Nephron progenitor cell (in vitro differentiated cells): ENCODE data around the gene ENTPD8.
A peak's percentile ranks its signal among the peaks of the same experiment; 100 is the strongest.

Experiments used
- DNase-seq: peaks from one replicate; pipeline ENCODE4 v3.0.0; 2021
- H3K27ac Mint-ChIP-seq: 2 replicates; pipeline ENCODE4 v1.8.0; 2021; ENCODE audit warnings: mild to moderate bottlenecking, moderate library complexity, mixed read lengths
- H3K27me3 Mint-ChIP-seq: 2 replicates; pipeline ENCODE4 v1.8.0; 2021; ENCODE audit warnings: mild to moderate bottlenecking, low read depth, mixed read lengths; ENCODE audit not compliant: poor library complexity
- H3K36me3 Mint-ChIP-seq: 2 replicates; pipeline ENCODE4 v1.8.0; 2021; ENCODE audit warnings: low read depth, mixed read lengths
- H3K4me1 Mint-ChIP-seq: 2 replicates; pipeline ENCODE4 v1.8.0; 2021; ENCODE audit warnings: mixed read lengths
- H3K4me3 Mint-ChIP-seq: 2 replicates; pipeline ENCODE4 v1.8.0; 2021; ENCODE audit warnings: mild to moderate bottlenecking, moderate library complexity, mixed read lengths
- H3K9me3 Mint-ChIP-seq: 2 replicates; pipeline ENCODE4 v1.8.0; 2021; ENCODE audit warnings: mild to moderate bottlenecking, moderate library complexity, mixed read lengths
- TF ChIP-seq, protein P1 (sequence below): fragments of 200-600 bp; sonication (generic); IDR thresholded peaks from 2 replicates; pipeline ENCODE4 v1.5.0; 2021; ENCODE audit warnings: antibody characterized with exemption

The ENTPD8 gene

DNA sequence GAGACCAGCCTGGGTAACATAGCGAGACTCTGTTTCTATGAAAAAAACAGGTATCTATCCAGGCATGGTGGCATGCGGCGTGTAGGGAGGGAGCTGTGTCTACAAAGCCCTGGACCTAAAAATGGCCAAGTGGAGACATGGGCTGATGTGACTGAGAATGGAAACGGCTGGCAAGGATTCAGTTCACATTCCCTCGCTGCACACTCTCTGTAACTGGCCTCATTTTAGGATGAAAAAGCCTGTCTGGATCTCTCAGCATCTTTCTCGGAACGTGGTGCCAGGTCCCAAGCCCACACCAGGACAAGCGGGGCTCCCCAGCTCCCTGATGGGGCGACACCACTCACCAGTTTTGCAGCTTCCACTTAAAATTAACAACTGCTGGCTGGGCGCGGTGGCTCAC lies 31.6 kb downstream of the ENTPD8 start:
- Mint-ChIP-seq H3K36me3 (peaks cover 5% of the 10 kb centered on the region), H3K27ac (peak overlapping the region; percentile 80), H3K4me3 (no peak overlapping the region), H3K27me3 (peaks cover 8% of the 10 kb centered on the region), H3K9me3 (no peaks in the 10 kb centered on the region), H3K4me1 (peaks cover 24% of the 10 kb centered on the region)
- TF ChIP-seq, protein P1, sequence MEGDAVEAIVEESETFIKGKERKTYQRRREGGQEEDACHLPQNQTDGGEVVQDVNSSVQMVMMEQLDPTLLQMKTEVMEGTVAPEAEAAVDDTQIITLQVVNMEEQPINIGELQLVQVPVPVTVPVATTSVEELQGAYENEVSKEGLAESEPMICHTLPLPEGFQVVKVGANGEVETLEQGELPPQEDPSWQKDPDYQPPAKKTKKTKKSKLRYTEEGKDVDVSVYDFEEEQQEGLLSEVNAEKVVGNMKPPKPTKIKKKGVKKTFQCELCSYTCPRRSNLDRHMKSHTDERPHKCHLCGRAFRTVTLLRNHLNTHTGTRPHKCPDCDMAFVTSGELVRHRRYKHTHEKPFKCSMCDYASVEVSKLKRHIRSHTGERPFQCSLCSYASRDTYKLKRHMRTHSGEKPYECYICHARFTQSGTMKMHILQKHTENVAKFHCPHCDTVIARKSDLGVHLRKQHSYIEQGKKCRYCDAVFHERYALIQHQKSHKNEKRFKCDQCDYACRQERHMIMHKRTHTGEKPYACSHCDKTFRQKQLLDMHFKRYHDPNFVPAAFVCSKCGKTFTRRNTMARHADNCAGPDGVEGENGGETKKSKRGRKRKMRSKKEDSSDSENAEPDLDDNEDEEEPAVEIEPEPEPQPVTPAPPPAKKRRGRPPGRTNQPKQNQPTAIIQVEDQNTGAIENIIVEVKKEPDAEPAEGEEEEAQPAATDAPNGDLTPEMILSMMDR = no peak
- DNase-seq = no peak

GRCh38 chr9:137408651-137409405 lies 32.3 kb downstream of the ENTPD8 start:
- H3K36me3 Mint-ChIP-seq = no peaks in the 10 kb centered on the region
- TF ChIP-seq, protein P1 = no peak
- no peaks in the 10 kb centered on the region for H3K9me3 Mint-ChIP-seq
- H3K4me1 Mint-ChIP-seq = peaks cover 18% of the 10 kb centered on the region
- H3K27me3 Mint-ChIP-seq = peaks cover 8% of the 10 kb centered on the region
- H3K27ac Mint-ChIP-seq = peak overlapping the region; percentile 80
- H3K4me3 Mint-ChIP-seq = no peak overlapping the region
- no peak for DNase-seq

- H3K4me3 Mint-ChIP-seq = peak overlapping the region; percentile 60
- peak overlapping the region; percentile 25 for H3K27ac Mint-ChIP-seq
- H3K9me3 Mint-ChIP-seq = peaks cover under 1% of the 10 kb centered on the region
- TF ChIP-seq, protein P1 = no peak
- H3K27me3 Mint-ChIP-seq = peaks cover 8% of the 10 kb centered on the region
- no peak for DNase-seq
- peaks cover 15% of the 10 kb centered on the region for H3K4me1 Mint-ChIP-seq
- peaks cover under 1% of the 10 kb centered on the region for H3K36me3 Mint-ChIP-seq
These were observed 33.4 kb downstream of the ENTPD8 start for GRCh38 chr9:137407590-137408300.

DNA sequence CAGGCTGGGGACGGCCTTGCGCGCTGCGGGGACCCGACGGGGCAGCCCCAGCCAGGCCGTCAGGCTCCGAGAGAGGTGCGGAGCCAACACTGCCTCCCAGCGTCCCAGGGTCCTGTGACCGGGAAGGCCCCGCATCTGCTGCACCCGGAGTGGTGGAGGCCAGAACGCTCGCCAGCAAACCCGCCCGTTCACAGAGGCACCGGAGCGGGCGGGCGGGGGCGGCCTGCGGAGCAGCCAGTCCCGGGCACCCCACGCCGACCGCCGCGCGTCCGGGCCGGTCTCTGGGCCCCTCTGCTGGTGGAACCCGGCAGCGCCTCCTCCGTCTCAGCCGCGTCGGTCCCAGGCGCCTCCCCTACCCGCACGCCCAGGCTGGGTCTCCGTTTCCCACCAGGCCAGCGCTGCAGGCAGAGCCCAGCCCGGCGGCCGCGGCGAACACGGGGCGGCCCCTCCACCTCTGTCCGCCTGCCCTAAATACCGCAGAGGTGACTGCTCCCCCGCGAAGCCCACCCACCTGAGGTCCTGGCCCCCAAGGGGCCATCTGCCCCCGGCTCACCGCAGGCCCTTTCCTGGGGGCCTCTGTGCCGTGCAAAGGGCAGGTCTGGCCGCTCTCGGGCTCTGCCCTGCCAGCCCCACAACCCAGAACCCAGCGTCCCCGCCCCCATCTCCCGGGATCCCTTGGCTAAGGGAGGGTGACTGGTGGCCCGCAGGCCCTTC lies 34.1 kb downstream of the ENTPD8 start:
- peaks cover 8% of the 10 kb centered on the region for H3K36me3 Mint-ChIP-seq
- H3K9me3 Mint-ChIP-seq = peaks cover 7% of the 10 kb centered on the region
- no peak overlapping the region for H3K4me3 Mint-ChIP-seq
- TF ChIP-seq, protein P1 = peak; percentile 66
- peak; percentile 89 for DNase-seq
- peaks cover 8% of the 10 kb centered on the region for H3K27me3 Mint-ChIP-seq
- H3K27ac Mint-ChIP-seq = no peak overlapping the region
- H3K4me1 Mint-ChIP-seq = peaks cover 21% of the 10 kb centered on the region

DNA sequence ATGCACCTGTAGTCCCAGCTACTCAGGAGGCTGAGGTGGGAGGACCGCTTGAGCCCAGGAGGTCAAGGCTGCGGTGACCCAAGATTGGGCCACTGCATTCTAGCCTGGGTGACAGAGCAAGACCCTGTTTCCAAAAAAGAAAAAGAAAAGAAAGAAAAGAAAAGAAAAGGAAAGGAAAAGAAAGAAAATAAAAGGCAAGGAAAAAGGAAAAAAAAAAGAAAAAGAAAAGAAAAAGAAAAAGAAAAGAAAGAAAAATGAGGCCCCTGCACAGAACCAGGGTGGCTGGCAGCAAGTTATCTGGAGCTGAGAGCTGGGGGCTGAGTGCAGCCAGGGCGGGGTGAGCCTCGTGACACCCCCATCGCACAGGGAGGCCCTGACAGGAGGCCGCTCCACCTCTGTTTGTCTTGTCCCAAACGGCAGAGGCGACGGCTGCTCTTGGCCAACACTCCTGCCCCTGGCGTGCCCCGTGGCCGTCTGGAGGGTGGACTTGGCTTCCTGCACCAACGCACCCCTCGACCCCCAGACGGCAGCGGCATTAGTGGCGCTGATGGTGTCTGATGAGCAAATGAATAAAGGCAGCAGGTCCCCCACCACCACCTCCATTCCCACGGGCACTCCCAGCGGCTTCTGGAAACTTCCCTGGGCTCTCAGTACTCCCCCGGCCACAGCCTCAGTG lies 34.9 kb downstream of the ENTPD8 start:
- Mint-ChIP-seq H3K4me3 (peak overlapping the region; percentile 60), H3K27me3 (peaks cover 8% of the 10 kb centered on the region), H3K9me3 (peaks cover 16% of the 10 kb centered on the region), H3K36me3 (peaks cover 16% of the 10 kb centered on the region), H3K4me1 (peaks cover 21% of the 10 kb centered on the region), H3K27ac (no peak overlapping the region)
- TF ChIP-seq, protein P1 = no peak
- DNase-seq = no peak
